GM19397 (cell line): Measurements from ENCODE around the gene PDE3A.
"Not testable (repeated sequence)": the region's sequence is repeated elsewhere in the genome, so short reads cannot be mapped to it uniquely, and the experiment has no call there.

Source experiments
- ATAC-seq: cut with Tn5 transposase; IDR thresholded peaks from one replicate; pipeline ENCODE4 v1.9.1; 2021; ENCODE audit warnings: mild to moderate bottlenecking, moderate library complexity; ENCODE audit not compliant: unreplicated experiment

Gene PDE3A

GRCh38 chr12:20368114-20368650 lies at the start of gene PDE3A:
PDE3A (plus strand) TSS chr12:20368537; CDS start chr12:20369285, 748 bp downstream.
- no peak for ATAC-seq

GRCh38 chr12:20319366-20319765 lies 49.0 kb upstream of the PDE3A start:
- ATAC-seq, result no peak

GRCh38 chr12:20320552-20320951 lies 47.8 kb upstream of the PDE3A start:
- ATAC-seq, result no peak

- not testable (repeated sequence) for ATAC-seq
Observed at GRCh38 chr12:20330826-20331505, 37.4 kb upstream of the PDE3A start.

- ATAC-seq, result no peak
Observed at GRCh38 chr12:20339060-20339459, 29.3 kb upstream of the PDE3A start.

- no peak for ATAC-seq
Observed at GRCh38 chr12:20342111-20342510, 26.2 kb upstream of the PDE3A start.

GRCh38 chr12:20345866-20346265 lies 22.5 kb upstream of the PDE3A start:
- ATAC-seq, result no peak

- ATAC-seq, result no peak
Observed at GRCh38 chr12:20350026-20350425, 18.3 kb upstream of the PDE3A start.

GRCh38 chr12:20350495-20350894 lies 17.8 kb upstream of the PDE3A start:
- ATAC-seq, result no peak

- ATAC-seq, result no peak
Observed at GRCh38 chr12:20351406-20351805, 16.9 kb upstream of the PDE3A start.

- ATAC-seq, result no peak
Observed at GRCh38 chr12:20356048-20356447, 12.3 kb upstream of the PDE3A start.

- ATAC-seq, result no peak
Observed at GRCh38 chr12:20360407-20360806, 7.9 kb upstream of the PDE3A start.

GRCh38 chr12:20361416-20361815 lies 6.9 kb upstream of the PDE3A start:
- ATAC-seq, result no peak

- no peak for ATAC-seq
Observed at GRCh38 chr12:20364501-20364900, 3.8 kb upstream of the PDE3A start.

- no peak for ATAC-seq
Observed at GRCh38 chr12:20366776-20367409, 1.4 kb upstream of the PDE3A start.

GRCh38 chr12:20367583-20368113 lies 689 bp upstream of the PDE3A start:
- no peak for ATAC-seq

GRCh38 chr12:20368651-20369304 lies 441 bp downstream of the PDE3A start:
- ATAC-seq, result no peak

GRCh38 chr12:20369305-20370013 lies 1.1 kb downstream of the PDE3A start:
- ATAC-seq, result no peak

GRCh38 chr12:20370014-20370386 lies 1.7 kb downstream of the PDE3A start:
- ATAC-seq, result no peak

GRCh38 chr12:20370866-20371519 lies 2.7 kb downstream of the PDE3A start:
- ATAC-seq, result no peak
